HepG2 (cell line): ENCODE results near the gene KLHDC4. TPM values are rescaled to one million over a fixed set of nuclear protein-coding genes. Genes with fewer than 3 reads are reported as not detected.

Experiments used
- AGO2 ChIP-seq: fragments of 200-400 bp; formaldehyde crosslinking; optimal IDR thresholded peaks from 2 replicates; pipeline ENCODE3; 2017; ENCODE audit warnings: mild to moderate bottlenecking, low read depth, low read length, moderate library complexity
- BCL6 ChIP-seq: IDR thresholded peaks from 2 replicates; pipeline ENCODE4 v1.6.1; 2016; ENCODE audit warnings: missing genetic modification reagents, missing compliant biosample characterization
- FOXC1 ChIP-seq: sonication (generic); formaldehyde crosslinking; IDR thresholded peaks from 2 replicates; pipeline ENCODE4 v1.8.0; 2022; ENCODE audit warnings: mild to moderate bottlenecking, missing genetic modification reagents, borderline replicate concordance
- GFI1 ChIP-seq: sonication (generic); formaldehyde crosslinking; IDR thresholded peaks from 2 replicates; pipeline ENCODE4 v1.5.0; 2020; ENCODE audit warnings: missing genetic modification reagents, mild to moderate bottlenecking, borderline replicate concordance
- HOXD1 ChIP-seq: sonication (generic); formaldehyde crosslinking; IDR thresholded peaks from 2 replicates; pipeline ENCODE4 v1.5.0; 2020; ENCODE audit warnings: missing genetic modification reagents
- IRF2 ChIP-seq: IDR thresholded peaks from 2 replicates; pipeline ENCODE4 v1.6.1; 2018; ENCODE audit warnings: missing genetic modification reagents, missing compliant biosample characterization
- KDM4B ChIP-seq: sonication (generic); formaldehyde crosslinking; IDR thresholded peaks from 2 replicates; pipeline ENCODE4 v1.4.0; 2020; ENCODE audit warnings: missing genetic modification reagents
- KDM5B ChIP-seq: sonication (generic); formaldehyde crosslinking; IDR thresholded peaks from 2 replicates; pipeline ENCODE4 v1.4.0; 2020; ENCODE audit warnings: missing genetic modification reagents, mild to moderate bottlenecking, borderline replicate concordance
- MAZ ChIP-seq, 2 experiments: sonication (generic) in 1 of 2; formaldehyde crosslinking in 1 of 2; IDR thresholded peaks; 2 replicates each; pipeline versions ENCODE4 v1.5.0 to v1.6.1; 2012 to 2020; ENCODE audit warnings: low read depth in 2 of 2, mild to moderate bottlenecking in 2 of 2, borderline replicate concordance in 1 of 2, improper control_type of control experiment in 1 of 2, low read length in 1 of 2, missing genetic modification reagents in 1 of 2, moderate library complexity in 1 of 2
- PHF21A ChIP-seq: sonication (generic); formaldehyde crosslinking; IDR thresholded peaks from 2 replicates; pipeline ENCODE4 v1.5.0; 2020; ENCODE audit warnings: mild to moderate bottlenecking, missing genetic modification reagents
- POLR2A ChIP-seq, 2 experiments: IDR thresholded peaks; 2 replicates each; pipeline ENCODE4 v1.6.1; 2011; ENCODE audit warnings: low read depth in 2 of 2, low read length in 2 of 2, mild to moderate bottlenecking in 1 of 2, moderate library complexity in 1 of 2; ENCODE audit not compliant: insufficient read depth in 1 of 2
- POLR2G ChIP-seq: fragments of 200-400 bp; formaldehyde crosslinking; IDR thresholded peaks from 2 replicates; pipeline ENCODE4 v1.6.1; 2018; ENCODE audit warnings: mild to moderate bottlenecking, low read depth, low read length, moderate library complexity
- RARA ChIP-seq: IDR thresholded peaks from 2 replicates; pipeline ENCODE4 v1.6.1; 2016; ENCODE audit warnings: missing genetic modification reagents, missing compliant biosample characterization
- RBAK ChIP-seq: sonication (generic); formaldehyde crosslinking; IDR thresholded peaks from 2 replicates; pipeline ENCODE4 v1.5.1; 2020; ENCODE audit warnings: mild to moderate bottlenecking, missing genetic modification reagents
- SALL2 ChIP-seq: sonication (generic); formaldehyde crosslinking; IDR thresholded peaks from 2 replicates; pipeline ENCODE4 v1.8.1; 2023; ENCODE audit warnings: mild to moderate bottlenecking, missing genetic modification reagents, inconsistent platforms
- SCMH1 ChIP-seq: sonication (generic); formaldehyde crosslinking; IDR thresholded peaks from 2 replicates; pipeline ENCODE4 v1.9.0; 2021; ENCODE audit warnings: missing genetic modification reagents, mild to moderate bottlenecking, borderline replicate concordance
- SOX5 ChIP-seq: IDR thresholded peaks from 2 replicates; pipeline ENCODE4 v1.6.1; 2016; ENCODE audit warnings: borderline replicate concordance
- TRIM24 ChIP-seq: sonication (generic); formaldehyde crosslinking; IDR thresholded peaks from 2 replicates; pipeline ENCODE4 v1.8.0; 2022; ENCODE audit warnings: mild to moderate bottlenecking, missing genetic modification reagents
- U2AF1 ChIP-seq: fragments of 200-400 bp; formaldehyde crosslinking; optimal IDR thresholded peaks from 2 replicates; pipeline ENCODE3; 2017; ENCODE audit warnings: mild to moderate bottlenecking, low read depth, low read length
- U2AF2 ChIP-seq: fragments of 200-400 bp; formaldehyde crosslinking; IDR thresholded peaks from 2 replicates; pipeline ENCODE4 v1.6.1; 2017; ENCODE audit warnings: low read depth, mild to moderate bottlenecking, low read length
- ZBTB3 ChIP-seq: sonication (generic); formaldehyde crosslinking; IDR thresholded peaks from 2 replicates; pipeline ENCODE4 v1.4.0; 2020; ENCODE audit warnings: low read depth, mild to moderate bottlenecking, moderate library complexity, missing genetic modification reagents, borderline replicate concordance
- ZFP36L1 ChIP-seq: sonication (generic); formaldehyde crosslinking; IDR thresholded peaks from 2 replicates; pipeline ENCODE4 v1.8.0; 2022; ENCODE audit warnings: mild to moderate bottlenecking, missing genetic modification reagents, moderate library complexity
- ZMYM2 ChIP-seq: sonication (generic); formaldehyde crosslinking; IDR thresholded peaks from 2 replicates; pipeline ENCODE4 v1.8.0; 2022; ENCODE audit warnings: mild to moderate bottlenecking, missing genetic modification reagents
- ZNF530 ChIP-seq: sonication (generic); formaldehyde crosslinking; IDR thresholded peaks from 2 replicates; pipeline ENCODE4 v1.5.0; 2020; ENCODE audit warnings: low read depth, mild to moderate bottlenecking, missing genetic modification reagents
- ZNF552 ChIP-seq: sonication (generic); formaldehyde crosslinking; IDR thresholded peaks from 2 replicates; pipeline ENCODE4 v1.9.0; 2022; ENCODE audit warnings: missing genetic modification reagents, mild to moderate bottlenecking, borderline replicate concordance
- polyA plus RNA-seq, 8 experiments: library from polyadenylated mRNA; depleted of rRNA in 3 of 8; stranded (reverse) in 7 of 8; unstranded in 1 of 8; fragments of >200 nt; fragmentation: Illumina TruSeq in 4 of 8; extraction: Trizol in 4 of 8; gene quantifications; 2 replicates each; pipeline versions ENCODE4 v1.2.1 to v1.2.3, GENCODE V29; 2011 to 2016; ENCODE audit warnings: low read depth in 4 of 8, missing spikeins in 1 of 8, mixed read lengths in 1 of 8; ENCODE audit not compliant: insufficient read depth in 1 of 8
- total RNA-seq, 5 experiments: library from RNA; depleted of rRNA; stranded (reverse); fragments of >200 nt; fragmentation: Illumina TruSeq; extraction: Trizol; gene quantifications; 2 replicates each; pipeline ENCODE4 v1.2.3, GENCODE V29; 2016; ENCODE audit warnings: low read depth in 1 of 5
- TF ChIP-seq, protein P1 (sequence below): sonication (generic); formaldehyde crosslinking; IDR thresholded peaks from 2 replicates; pipeline ENCODE4 v1.8.0; 2022; ENCODE audit warnings: missing genetic modification reagents, low read depth, mild to moderate bottlenecking, borderline replicate concordance
- TF ChIP-seq, protein P2 (sequence below): sonication (generic); formaldehyde crosslinking; IDR thresholded peaks from 2 replicates; pipeline ENCODE4 v1.4.0; 2020; ENCODE audit warnings: missing genetic modification reagents
- TF ChIP-seq, protein P3 (sequence below): sonication (generic); formaldehyde crosslinking; IDR thresholded peaks from 2 replicates; pipeline ENCODE4 v1.5.0; 2020; ENCODE audit warnings: missing genetic modification reagents
- TF ChIP-seq, protein P4 (sequence below): sonication (generic); formaldehyde crosslinking; IDR thresholded peaks from 2 replicates; pipeline ENCODE4 v1.5.0; 2020; ENCODE audit warnings: missing genetic modification reagents

The KLHDC4 gene
- total and polyA plus RNA-seq, 2 of the 13 experiments (the other 11 are each of a cell fraction or from before 2014, with no cell fraction given) = 18.7 to 31.8 TPM

DNA sequence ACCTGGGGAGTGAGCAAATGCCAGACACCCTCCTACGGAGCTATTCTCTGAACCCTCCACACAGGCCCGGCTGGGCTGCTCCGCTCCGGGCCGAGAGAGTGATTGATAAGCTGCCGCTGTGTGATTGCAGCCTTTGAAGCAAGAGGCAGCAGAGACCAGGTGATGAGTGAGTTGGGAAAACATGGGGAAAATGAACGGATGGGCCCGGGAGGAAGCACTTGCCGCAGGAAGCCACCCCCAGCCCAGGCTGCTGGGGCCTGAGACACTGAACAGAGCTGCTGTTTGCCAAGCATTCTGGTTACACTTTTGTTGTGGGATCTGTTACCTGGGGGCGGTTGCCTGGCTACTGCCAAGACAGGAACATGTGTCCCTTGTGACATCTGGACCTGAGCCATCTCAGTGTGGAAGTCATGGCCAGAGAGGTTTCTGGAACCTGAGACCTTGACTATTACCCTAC, 46.4 kb upstream of the KLHDC4 start (continued):
- TF ChIP-seq POLR2G = no peak
- TF ChIP-seq RARA (CRISPR knock-in tag) = no peak
- TF ChIP-seq SALL2 (CRISPR knock-in tag) = no peak
- TF ChIP-seq TRIM24 (CRISPR knock-in tag) = no peak
- no peak for TF ChIP-seq U2AF1
- no peak for TF ChIP-seq ZNF552 (CRISPR knock-in tag)
- no peak for TF ChIP-seq HOXD1 (CRISPR knock-in tag)
- peak; percentile 48; the same call in 1 of the 2 replicates for TF ChIP-seq SOX5 (CRISPR knock-in tag)
- TF ChIP-seq, protein P1, sequence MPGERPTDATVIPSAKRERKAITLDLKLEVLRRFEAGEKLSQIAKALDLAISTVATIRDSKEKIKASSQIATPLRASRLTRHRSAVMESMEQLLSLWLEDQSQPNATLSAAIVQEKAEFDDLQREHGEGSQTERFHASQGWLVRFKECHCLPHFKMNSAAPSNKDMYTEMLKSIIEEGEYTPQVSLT (CRISPR knock-in tag) = no peak
- no peak for TF ChIP-seq MAZ (IDR thresholded peaks at IDR 0.05; ENCODE audit: borderline replicate concordance, low read depth, low read length)
- no peak for TF ChIP-seq MAZ (CRISPR knock-in tag; IDR thresholded peaks at IDR 0.05; ENCODE audit: low read depth)
- no peak for TF ChIP-seq RBAK (CRISPR knock-in tag)
- no peak for TF ChIP-seq POLR2A (IDR thresholded peaks at IDR 0.05; ENCODE audit: insufficient read depth in 1 of 2, low read depth in 2 of 2, low read length in 2 of 2)
- TF ChIP-seq KDM4B (CRISPR knock-in tag) = no peak
- TF ChIP-seq ZFP36L1 (CRISPR knock-in tag) = no peak
- no peak for TF ChIP-seq U2AF2
- TF ChIP-seq, protein P2, sequence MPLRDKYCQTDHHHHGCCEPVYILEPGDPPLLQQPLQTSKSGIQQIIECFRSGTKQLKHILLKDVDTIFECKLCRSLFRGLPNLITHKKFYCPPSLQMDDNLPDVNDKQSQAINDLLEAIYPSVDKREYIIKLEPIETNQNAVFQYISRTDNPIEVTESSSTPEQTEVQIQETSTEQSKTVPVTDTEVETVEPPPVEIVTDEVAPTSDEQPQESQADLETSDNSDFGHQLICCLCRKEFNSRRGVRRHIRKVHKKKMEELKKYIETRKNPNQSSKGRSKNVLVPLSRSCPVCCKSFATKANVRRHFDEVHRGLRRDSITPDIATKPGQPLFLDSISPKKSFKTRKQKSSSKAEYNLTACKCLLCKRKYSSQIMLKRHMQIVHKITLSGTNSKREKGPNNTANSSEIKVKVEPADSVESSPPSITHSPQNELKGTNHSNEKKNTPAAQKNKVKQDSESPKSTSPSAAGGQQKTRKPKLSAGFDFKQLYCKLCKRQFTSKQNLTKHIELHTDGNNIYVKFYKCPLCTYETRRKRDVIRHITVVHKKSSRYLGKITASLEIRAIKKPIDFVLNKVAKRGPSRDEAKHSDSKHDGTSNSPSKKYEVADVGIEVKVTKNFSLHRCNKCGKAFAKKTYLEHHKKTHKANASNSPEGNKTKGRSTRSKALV (CRISPR knock-in tag) = no peak
- TF ChIP-seq IRF2 (CRISPR knock-in tag) = peak; percentile 12; the same call in 1 of the 2 replicates
- TF ChIP-seq PHF21A (CRISPR knock-in tag) = no peak
- no peak for TF ChIP-seq ZBTB3
- TF ChIP-seq, protein P3, sequence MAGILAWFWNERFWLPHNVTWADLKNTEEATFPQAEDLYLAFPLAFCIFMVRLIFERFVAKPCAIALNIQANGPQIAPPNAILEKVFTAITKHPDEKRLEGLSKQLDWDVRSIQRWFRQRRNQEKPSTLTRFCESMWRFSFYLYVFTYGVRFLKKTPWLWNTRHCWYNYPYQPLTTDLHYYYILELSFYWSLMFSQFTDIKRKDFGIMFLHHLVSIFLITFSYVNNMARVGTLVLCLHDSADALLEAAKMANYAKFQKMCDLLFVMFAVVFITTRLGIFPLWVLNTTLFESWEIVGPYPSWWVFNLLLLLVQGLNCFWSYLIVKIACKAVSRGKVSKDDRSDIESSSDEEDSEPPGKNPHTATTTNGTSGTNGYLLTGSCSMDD (CRISPR knock-in tag) = no peak
- no peak; the same call in 1 of the 2 replicates for TF ChIP-seq KDM5B
- TF ChIP-seq ZNF530 (CRISPR knock-in tag) = no peak
- TF ChIP-seq, protein P4, sequence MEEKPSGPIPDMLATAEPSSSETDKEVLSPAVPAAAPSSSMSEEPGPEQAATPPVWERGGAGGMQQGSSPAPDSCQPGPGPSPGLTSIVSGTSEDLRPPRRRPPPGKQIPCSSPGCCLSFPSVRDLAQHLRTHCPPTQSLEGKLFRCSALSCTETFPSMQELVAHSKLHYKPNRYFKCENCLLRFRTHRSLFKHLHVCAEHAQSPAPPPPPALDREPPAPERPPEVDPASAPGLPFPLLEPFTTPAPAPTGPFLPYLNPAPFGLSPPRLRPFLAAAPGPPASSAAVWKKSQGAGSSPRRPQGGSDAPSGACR = 0 out of 2 replicates have a peak, but pooled peaks have one; percentile 49
- TF ChIP-seq FOXC1 (CRISPR knock-in tag) = no peak
- no peak for TF ChIP-seq GFI1 (CRISPR knock-in tag)
- TF ChIP-seq BCL6 (CRISPR knock-in tag) = no peak
- no peak for TF ChIP-seq AGO2
- TF ChIP-seq ZMYM2 (CRISPR knock-in tag) = no peak
- TF ChIP-seq SCMH1 = no peak
